ENCODE results near the gene MT1B.
"Not testable (repeated sequence)": the region's sequence is repeated elsewhere in the genome, so short reads cannot be mapped to it uniquely, and the experiment has no call there.

MT1B gene

DNA sequence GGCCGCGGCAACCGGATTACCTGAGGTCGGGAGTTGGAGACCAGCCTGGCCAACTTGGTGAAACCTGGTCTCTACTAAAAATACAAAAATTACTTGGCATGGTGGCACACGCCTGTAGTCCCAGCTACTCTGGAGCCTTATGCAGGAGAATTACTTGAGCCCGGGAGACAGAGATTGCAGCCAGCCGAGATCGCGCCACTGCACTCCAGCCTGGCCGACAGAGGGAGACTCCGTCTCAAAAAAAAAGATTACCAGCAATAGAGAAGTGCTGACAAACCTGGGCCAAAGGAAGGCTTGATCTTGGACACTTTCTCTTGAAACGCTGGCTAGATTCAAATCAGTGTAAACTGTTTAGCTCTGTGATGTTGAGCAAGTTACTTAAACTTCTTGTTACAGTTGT lies 22.2 kb downstream of the MT1B start:
- H2AK5ac ChIP-seq (ENCODE audit: low read length, severe bottlenecking), result no peak overlapping the region
- 30% methylated on average over 12 of the region's 12 CpGs for WGBS

DNA sequence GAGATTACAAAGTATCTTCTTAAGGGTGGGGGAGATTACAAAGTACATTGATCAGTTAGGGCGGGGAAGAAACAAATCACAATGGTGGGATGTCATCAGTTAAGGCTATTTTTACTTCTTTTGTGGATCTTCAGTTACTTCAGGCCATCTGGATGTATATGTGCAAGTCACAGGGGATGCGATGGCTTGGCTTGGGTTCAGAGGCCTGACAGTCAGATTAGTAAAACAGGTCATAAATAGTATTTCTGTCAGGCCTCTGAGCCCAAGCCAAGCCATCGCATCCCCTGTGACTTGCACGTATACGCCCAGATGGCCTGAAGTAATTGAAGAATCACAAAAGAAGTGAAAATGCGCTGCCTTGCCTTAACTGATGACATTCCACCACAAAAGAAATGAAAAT lies 22.9 kb downstream of the MT1B start:
- H3K4me3 ChIP-seq (ENCODE audit: insufficient read depth in 1 of 2, low read depth in 1 of 2, low read length in 2 of 2); H2BK120ac ChIP-seq (ENCODE audit: low read depth, low read length); H2BK12ac ChIP-seq (ENCODE audit: low read length in 2 of 2); H2AK5ac ChIP-seq (ENCODE audit: low read length, severe bottlenecking); H4K91ac ChIP-seq (ENCODE audit: low read length); H3K27ac ChIP-seq (ENCODE audit: low read length, poor library complexity, severe bottlenecking); H2BK15ac ChIP-seq (ENCODE audit: low read depth, poor library complexity, severe bottlenecking); H2BK5ac ChIP-seq (ENCODE audit: low read depth, low read length, poor library complexity, severe bottlenecking); H3K4me1 ChIP-seq (ENCODE audit: control insufficient read depth, insufficient read depth, low read depth, low read length); H3K23ac ChIP-seq (ENCODE audit: low read length in 2 of 2); H3K9me3 ChIP-seq (ENCODE audit: control insufficient read depth, low read length); H3K14ac ChIP-seq (ENCODE audit: low read length in 2 of 2); H3K36me3 ChIP-seq (ENCODE audit: control insufficient read depth in 1 of 2, insufficient read depth in 2 of 2, low read depth in 1 of 2, low read length in 2 of 2); H3K9ac ChIP-seq (ENCODE audit: low read length); H3K4me2 ChIP-seq (ENCODE audit: low read length, poor library complexity, severe bottlenecking); H3K4ac ChIP-seq (ENCODE audit: low read depth in 1 of 2, low read length in 2 of 2); H3K18ac ChIP-seq (ENCODE audit: low read depth in 1 of 2, low read length in 2 of 2); H4K8ac ChIP-seq (ENCODE audit: low read length); H3K79me1 ChIP-seq (replicated peaks; ENCODE audit: low read length, poor library complexity, severe bottlenecking); DNase-seq; H2AFZ ChIP-seq (ENCODE audit: low read depth, low read length): not testable (repeated sequence)
- peaks cover 26 to 57% of the 10 kb centered on the region in 2 experiments for H3K27me3 ChIP-seq (ENCODE audit: control insufficient read depth in 1 of 2, insufficient read depth in 1 of 2, low read length in 2 of 2)
- WGBS, result 59% methylated on average over 6 of the region's 6 CpGs

More for the DNA sequence above, 22.2 kb downstream of the MT1B start:
- no peak overlapping the region for H4K8ac ChIP-seq (ENCODE audit: low read length)
- no peak overlapping the region for H3K23ac ChIP-seq (ENCODE audit: low read length in 2 of 2)
- no peak overlapping the region for H2BK12ac ChIP-seq (ENCODE audit: low read length in 2 of 2)
- H2AFZ ChIP-seq (ENCODE audit: low read depth, low read length), result no peak overlapping the region
- H3K27ac ChIP-seq (ENCODE audit: low read length, poor library complexity, severe bottlenecking), result no peak overlapping the region
- H2BK15ac ChIP-seq (ENCODE audit: low read depth, poor library complexity, severe bottlenecking), result no peak overlapping the region
- H3K4ac ChIP-seq (ENCODE audit: low read depth in 1 of 2, low read length in 2 of 2), result no peak overlapping the region
- H3K4me3 ChIP-seq (ENCODE audit: insufficient read depth in 1 of 2, low read depth in 1 of 2, low read length in 2 of 2), result no peak overlapping the region
- no peak overlapping the region for H2BK120ac ChIP-seq (ENCODE audit: low read depth, low read length)
- no peak overlapping the region for H3K14ac ChIP-seq (ENCODE audit: low read length in 2 of 2)
- H4K91ac ChIP-seq (ENCODE audit: low read length), result no peak overlapping the region
- H3K36me3 ChIP-seq (ENCODE audit: control insufficient read depth in 1 of 2, insufficient read depth in 2 of 2, low read depth in 1 of 2, low read length in 2 of 2), result no peaks in the 10 kb centered on the region
- H3K18ac ChIP-seq (ENCODE audit: low read depth in 1 of 2, low read length in 2 of 2), result no peak overlapping the region
- DNase-seq, result peak; percentile 43
- peaks cover 13% of the 10 kb centered on the region for H3K4me1 ChIP-seq (ENCODE audit: control insufficient read depth, insufficient read depth, low read depth, low read length)
- peaks cover 32 to 64% of the 10 kb centered on the region in 2 experiments for H3K27me3 ChIP-seq (ENCODE audit: control insufficient read depth in 1 of 2, insufficient read depth in 1 of 2, low read length in 2 of 2)
- H3K9ac ChIP-seq (ENCODE audit: low read length), result no peak overlapping the region
- no peaks in the 10 kb centered on the region for H3K79me1 ChIP-seq (replicated peaks; ENCODE audit: low read length, poor library complexity, severe bottlenecking)
- H3K4me2 ChIP-seq (ENCODE audit: low read length, poor library complexity, severe bottlenecking), result no peak overlapping the region
- no peak overlapping the region for H2BK5ac ChIP-seq (ENCODE audit: low read depth, low read length, poor library complexity, severe bottlenecking)
- no peaks in the 10 kb centered on the region for H3K9me3 ChIP-seq (ENCODE audit: control insufficient read depth, low read length)

- Histone ChIP-seq H2BK120ac (ENCODE audit: low read depth, low read length) (no peak overlapping the region), H3K4ac (ENCODE audit: low read depth in 1 of 2, low read length in 2 of 2) (no peak overlapping the region), H2BK5ac (ENCODE audit: low read depth, low read length, poor library complexity, severe bottlenecking) (no peak overlapping the region), H3K27me3 (ENCODE audit: control insufficient read depth in 1 of 2, insufficient read depth in 1 of 2, low read length in 2 of 2) (peaks cover 14 to 46% of the 10 kb centered on the region in 2 experiments), H4K8ac (ENCODE audit: low read length) (no peak overlapping the region), H3K9ac (ENCODE audit: low read length) (no peak overlapping the region), H3K14ac (ENCODE audit: low read length in 2 of 2) (no peak overlapping the region), H2BK15ac (ENCODE audit: low read depth, poor library complexity, severe bottlenecking) (no peak overlapping the region), H3K4me1 (ENCODE audit: control insufficient read depth, insufficient read depth, low read depth, low read length) (peaks cover 7% of the 10 kb centered on the region), H3K36me3 (ENCODE audit: control insufficient read depth in 1 of 2, insufficient read depth in 2 of 2, low read depth in 1 of 2, low read length in 2 of 2) (no peaks in the 10 kb centered on the region), H3K18ac (ENCODE audit: low read depth in 1 of 2, low read length in 2 of 2) (no peak overlapping the region), H3K27ac (ENCODE audit: low read length, poor library complexity, severe bottlenecking) (no peak overlapping the region), H3K9me3 (ENCODE audit: control insufficient read depth, low read length) (no peaks in the 10 kb centered on the region), H2BK12ac (ENCODE audit: low read length in 2 of 2) (no peak overlapping the region), H3K79me1 (replicated peaks; ENCODE audit: low read length, poor library complexity, severe bottlenecking) (no peaks in the 10 kb centered on the region), H4K91ac (ENCODE audit: low read length) (no peak overlapping the region), H3K4me3 (ENCODE audit: insufficient read depth in 1 of 2, low read depth in 1 of 2, low read length in 2 of 2) (peak overlapping the region in 1 of 2 experiments; percentile 24), H2AFZ (ENCODE audit: low read depth, low read length) (no peak overlapping the region), H3K4me2 (ENCODE audit: low read length, poor library complexity, severe bottlenecking) (peak overlapping the region; percentile 24), H2AK5ac (ENCODE audit: low read length, severe bottlenecking) (no peak overlapping the region), H3K23ac (ENCODE audit: low read length in 2 of 2) (no peak overlapping the region)
- DNase-seq, result no peak
- WGBS, result under 1% methylated on average over 26 of the region's 32 CpGs
Observed at GRCh38 chr16:56675685-56676210, 24.1 kb downstream of the MT1B start.

DNA sequence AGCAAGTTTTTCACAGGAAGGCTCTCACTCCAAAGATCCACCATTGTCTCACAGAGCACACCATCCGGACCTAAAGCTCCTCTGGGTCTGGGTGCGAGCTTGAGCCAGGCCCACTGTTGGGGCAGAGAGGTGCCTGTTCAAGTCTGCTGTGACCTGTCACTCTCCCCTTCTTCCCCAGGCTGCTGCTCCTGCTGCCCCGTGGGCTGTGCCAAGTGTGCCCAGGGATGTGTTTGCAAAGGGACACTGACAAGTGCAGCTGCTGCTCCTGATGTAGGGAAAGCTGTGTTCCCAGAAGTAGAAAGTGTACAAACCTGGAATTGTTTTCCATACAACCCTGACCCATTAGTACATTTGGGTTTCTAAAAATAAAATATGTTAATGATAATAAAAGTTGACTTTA lies 25.8 kb downstream of the MT1B start:
- Histone ChIP-seq H3K4me2 (ENCODE audit: low read length, poor library complexity, severe bottlenecking) (no peak overlapping the region), H2AK5ac (ENCODE audit: low read length, severe bottlenecking) (no peak overlapping the region), H3K79me1 (replicated peaks; ENCODE audit: low read length, poor library complexity, severe bottlenecking) (no peaks in the 10 kb centered on the region), H4K91ac (ENCODE audit: low read length) (no peak overlapping the region), H3K14ac (ENCODE audit: low read length in 2 of 2) (no peak overlapping the region), H2BK15ac (ENCODE audit: low read depth, poor library complexity, severe bottlenecking) (no peak overlapping the region), H3K4me3 (ENCODE audit: insufficient read depth in 1 of 2, low read depth in 1 of 2, low read length in 2 of 2) (no peak overlapping the region), H3K4me1 (ENCODE audit: control insufficient read depth, insufficient read depth, low read depth, low read length) (peaks cover 9% of the 10 kb centered on the region), H2BK12ac (ENCODE audit: low read length in 2 of 2) (no peak overlapping the region), H3K9me3 (ENCODE audit: control insufficient read depth, low read length) (no peaks in the 10 kb centered on the region), H2BK5ac (ENCODE audit: low read depth, low read length, poor library complexity, severe bottlenecking) (no peak overlapping the region), H4K8ac (ENCODE audit: low read length) (no peak overlapping the region), H3K18ac (ENCODE audit: low read depth in 1 of 2, low read length in 2 of 2) (no peak overlapping the region), H3K9ac (ENCODE audit: low read length) (no peak overlapping the region), H3K36me3 (ENCODE audit: control insufficient read depth in 1 of 2, insufficient read depth in 2 of 2, low read depth in 1 of 2, low read length in 2 of 2) (no peaks in the 10 kb centered on the region), H2BK120ac (ENCODE audit: low read depth, low read length) (no peak overlapping the region), H3K27ac (ENCODE audit: low read length, poor library complexity, severe bottlenecking) (no peak overlapping the region), H3K4ac (ENCODE audit: low read depth in 1 of 2, low read length in 2 of 2) (no peak overlapping the region), H3K23ac (ENCODE audit: low read length in 2 of 2) (no peak overlapping the region), H3K27me3 (ENCODE audit: control insufficient read depth in 1 of 2, insufficient read depth in 1 of 2, low read length in 2 of 2) (peaks cover 13 to 29% of the 10 kb centered on the region in 2 experiments), H2AFZ (ENCODE audit: low read depth, low read length) (no peak overlapping the region)
- no peak for DNase-seq
- WGBS, result 85% methylated on average over 3 of the region's 3 CpGs
